ENCODE results near the gene PDXDC1. TPM values are rescaled to one million over a fixed set of nuclear protein-coding genes. Genes with fewer than 3 reads are reported as not detected.
"Not testable (repeated sequence)": the region's sequence is repeated elsewhere in the genome, so short reads cannot be mapped to it uniquely, and the experiment has no call there.

Gene PDXDC1
- total RNA-seq, 1 donor from 2014 or later, result 72.1 TPM

DNA sequence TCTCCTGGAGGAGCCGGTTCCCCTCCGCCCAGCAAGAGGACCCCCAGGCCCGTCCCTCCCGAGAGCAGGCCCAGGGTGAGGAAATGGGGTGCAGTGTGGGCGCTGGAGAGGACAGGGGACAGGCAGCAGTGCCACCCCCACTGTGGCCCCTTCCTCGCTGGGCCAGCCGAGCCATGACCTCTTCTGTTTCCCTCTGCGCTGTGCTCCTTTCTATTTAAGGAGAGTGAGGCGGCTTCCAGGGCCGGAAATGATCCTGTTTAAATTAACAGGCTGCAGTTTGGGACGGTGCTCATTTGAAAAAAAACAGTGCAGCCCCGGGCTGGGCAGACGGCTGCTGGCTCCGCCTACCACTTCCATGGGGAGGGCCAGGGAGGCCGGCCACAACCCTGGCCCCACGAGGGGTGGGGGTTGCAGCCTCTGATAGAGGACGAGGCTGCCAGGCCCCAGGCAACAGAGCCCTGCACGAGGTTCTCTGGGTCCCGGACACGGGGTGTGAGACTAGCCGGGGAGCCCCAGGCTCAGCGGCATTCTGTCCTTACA is 169.3 kb downstream of the PDXDC1 start:
- DNase-seq (ENCODE audit: low spot score); intact Hi-C loops (cut with DNase I): not testable (repeated sequence)

DNA sequence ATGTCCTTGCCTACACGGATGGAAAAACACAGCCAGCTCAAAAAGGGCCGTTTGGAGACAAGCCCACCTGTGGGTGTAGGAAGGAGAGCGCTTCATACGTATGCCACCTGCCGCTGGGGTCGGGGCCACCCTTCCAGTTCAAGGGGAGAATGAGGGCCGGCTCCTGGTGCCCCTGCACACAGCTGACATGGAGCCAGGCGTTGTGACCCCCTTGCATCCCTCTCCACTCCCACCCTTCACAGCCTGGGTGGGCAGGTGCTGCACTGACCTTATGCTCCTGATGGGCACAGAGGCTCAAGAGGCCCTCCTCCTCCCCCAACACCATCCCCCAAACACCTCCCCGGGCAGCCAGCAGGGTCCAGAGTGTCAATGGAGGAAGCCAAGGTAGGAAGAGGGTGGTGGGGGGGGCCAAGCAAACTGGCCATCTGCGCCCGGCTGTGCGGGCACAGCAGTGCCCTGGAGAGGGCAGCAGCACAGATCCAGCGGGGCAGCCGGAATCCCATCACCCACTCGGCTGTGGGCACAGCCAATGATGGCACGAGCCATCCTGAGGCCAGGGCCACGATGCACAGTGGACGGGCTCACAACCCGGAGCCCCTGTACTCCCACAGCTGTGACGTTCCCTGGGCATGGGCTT is 170.1 kb downstream of the PDXDC1 start:
- intact Hi-C loops (cut with DNase I); DNase-seq (ENCODE audit: low spot score): not testable (repeated sequence)

DNA sequence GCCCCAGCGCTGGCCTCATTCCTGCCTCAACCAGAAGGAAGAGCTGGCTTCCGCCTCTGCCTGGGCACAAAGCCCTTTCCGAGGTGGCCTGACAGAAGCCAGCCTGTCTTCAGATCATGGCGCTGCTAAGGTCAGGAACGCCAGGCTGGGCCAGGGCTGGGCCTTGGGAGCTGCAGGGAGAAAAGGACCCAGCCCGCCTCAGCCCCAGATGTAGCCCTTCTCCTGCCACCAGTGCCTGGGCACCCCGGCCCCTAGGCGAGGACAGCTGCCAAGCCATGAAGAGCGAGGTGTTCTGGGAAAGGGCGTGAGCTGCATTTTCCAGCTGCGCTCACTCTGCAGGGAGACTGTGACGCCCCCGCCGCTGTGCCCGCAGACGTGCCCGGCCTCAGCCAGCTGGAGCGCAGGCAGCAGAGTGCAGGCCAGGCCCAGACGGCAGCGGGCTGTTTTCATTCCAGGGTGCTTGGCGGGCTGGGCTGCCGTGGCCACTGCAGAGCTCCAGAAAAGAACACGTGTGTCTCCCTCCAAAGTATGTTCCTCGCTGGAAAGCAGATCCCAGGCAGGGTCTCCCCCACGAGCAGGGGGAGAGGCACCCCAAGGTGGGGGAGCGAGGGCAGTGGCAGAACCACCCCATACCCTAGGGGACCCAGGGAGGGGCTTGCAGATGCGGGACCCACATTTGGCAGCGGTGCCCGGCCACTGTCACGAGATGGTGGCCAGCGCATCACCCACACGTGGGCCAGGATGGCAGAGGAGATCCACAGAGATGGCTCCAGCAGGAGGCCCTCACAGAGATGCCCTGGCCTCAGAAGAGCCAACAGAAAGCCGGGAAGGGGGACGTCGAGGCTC is 170.8 kb downstream of the PDXDC1 start:
- intact Hi-C loops (cut with DNase I), result not testable (repeated sequence)
- DNase-seq (ENCODE audit: low spot score), result peak; percentile 79

DNA sequence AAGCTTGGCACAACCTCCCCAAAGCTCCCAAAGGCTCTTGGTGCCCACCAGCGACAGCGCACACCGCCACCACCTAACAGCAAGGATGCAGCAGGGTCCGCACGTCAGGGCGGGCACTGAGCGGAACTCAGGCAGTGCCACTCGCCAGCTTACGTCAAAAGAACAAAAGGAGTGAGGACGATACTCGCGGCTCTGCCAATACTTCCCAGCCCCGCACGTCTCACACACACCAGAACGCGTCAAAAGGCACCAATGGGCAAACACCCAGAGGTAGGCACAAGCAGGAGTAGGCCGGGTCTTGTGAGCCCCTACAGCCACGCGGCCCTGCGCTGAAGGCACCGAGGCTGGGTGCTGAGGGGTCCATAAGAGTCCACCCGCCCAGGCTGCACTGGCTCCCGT is 171.4 kb downstream of the PDXDC1 start:
- DNase-seq (ENCODE audit: low spot score); intact Hi-C loops (cut with DNase I): not testable (repeated sequence)

DNA sequence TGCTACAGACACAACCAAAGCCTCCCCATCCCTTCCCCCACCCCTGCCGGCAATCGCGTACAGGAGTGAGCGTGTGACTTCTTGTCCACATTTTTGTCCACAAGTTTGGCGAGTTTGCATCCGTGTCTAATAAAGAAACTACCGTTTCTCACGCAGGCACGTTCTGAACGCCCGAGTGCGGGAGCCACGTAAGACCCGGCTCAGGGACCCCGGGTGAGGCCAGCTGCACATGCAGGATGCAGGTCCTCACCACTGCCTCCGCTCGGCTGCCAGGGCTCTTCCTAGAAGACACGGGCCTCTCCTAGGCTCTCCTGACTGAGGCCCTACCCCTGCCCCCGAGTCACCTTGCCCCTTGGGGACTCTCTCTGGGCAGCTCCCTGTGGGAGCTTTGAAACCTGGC is 174.0 kb downstream of the PDXDC1 start:
- intact Hi-C loops (cut with DNase I); DNase-seq (ENCODE audit: low spot score): not testable (repeated sequence)

DNA sequence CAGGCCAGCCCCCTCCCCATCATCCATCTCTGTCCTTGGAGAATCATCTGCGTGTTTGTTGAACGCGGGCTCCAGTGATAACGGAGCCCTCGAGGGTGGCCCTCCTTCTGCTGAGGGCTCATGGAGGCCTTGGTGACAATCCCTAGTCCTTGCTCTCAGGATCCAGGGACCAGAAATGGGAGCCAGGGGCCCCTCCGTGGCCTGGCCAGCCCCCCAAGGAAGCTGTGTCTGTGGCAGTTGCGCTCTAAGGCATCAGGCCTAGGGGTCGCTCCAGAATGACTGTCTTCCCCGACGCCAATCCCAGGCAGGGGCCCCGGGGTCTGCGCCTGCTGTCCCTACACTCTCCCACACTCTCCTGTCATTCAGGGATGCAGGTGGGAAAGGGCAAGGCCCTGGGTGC is 174.4 kb downstream of the PDXDC1 start:
- DNase-seq (ENCODE audit: low spot score); intact Hi-C loops (cut with DNase I): not testable (repeated sequence)

DNA sequence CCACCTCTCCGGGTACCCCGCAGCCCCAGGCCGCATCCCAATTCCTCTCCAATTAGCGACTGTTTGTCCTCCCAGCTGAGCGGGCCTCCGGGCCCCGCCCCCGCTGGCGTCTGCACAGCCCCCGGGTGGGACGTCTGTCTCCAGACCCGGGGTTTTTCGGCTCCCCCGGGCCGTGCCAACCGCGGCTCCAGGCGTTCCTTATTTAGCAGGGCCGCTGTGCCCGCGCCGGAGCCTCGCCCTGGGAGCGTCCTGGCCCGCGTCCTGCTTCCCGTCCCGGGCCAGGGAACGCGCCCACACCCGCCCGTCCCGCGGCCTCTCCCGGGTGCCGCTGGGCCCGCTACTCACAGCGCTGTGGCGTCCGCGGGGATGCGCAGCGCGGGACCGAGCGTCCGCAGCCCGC is 179.2 kb downstream of the PDXDC1 start:
- intact Hi-C loops (cut with DNase I); DNase-seq (ENCODE audit: low spot score): not testable (repeated sequence)

DNA sequence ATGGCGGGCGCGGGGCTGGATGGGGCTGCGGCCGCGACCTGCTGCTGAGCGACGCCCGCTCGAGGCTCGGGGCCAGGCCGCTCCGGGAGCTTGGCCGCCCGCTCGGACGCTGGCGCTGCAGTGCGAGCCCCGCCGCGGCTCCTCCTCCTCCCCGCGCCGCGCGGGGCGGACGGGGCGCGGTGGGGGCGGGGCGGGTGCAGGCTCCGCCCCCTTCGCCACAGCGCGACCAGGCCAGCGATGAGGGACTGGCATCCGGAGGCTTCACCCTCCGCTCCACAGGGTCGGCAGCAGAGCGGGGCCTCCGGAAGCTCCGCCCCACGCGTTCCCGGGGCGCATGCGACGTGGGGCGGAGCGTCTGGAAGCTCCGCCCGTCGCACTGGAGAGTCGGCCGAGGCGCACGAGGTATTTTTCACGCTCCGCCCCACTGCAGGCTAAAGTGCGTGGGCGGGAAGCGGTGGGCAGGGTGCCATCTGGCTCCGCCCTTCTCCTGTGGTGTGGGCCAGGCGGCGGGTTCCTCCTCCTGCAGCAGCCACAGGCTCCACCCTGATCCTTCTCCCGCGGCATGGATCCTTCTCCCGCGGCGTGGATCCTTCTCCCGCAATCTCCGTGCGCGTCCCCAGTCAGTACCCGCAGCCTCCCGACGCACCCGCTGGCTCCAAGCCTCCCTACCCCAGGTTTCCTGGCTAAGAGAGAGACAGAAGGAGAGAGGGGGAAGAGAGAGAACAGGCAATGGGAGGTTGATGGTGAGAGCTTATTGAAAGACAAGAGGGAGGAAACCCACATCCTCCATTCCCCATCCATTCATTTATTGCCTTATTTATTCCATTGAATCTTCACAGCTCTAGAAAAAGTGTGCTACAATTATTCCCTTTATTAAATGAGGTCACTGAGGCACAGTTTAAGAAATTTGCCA is 180.1 kb downstream of the PDXDC1 start:
- intact Hi-C loops (cut with DNase I), result not testable (repeated sequence)
- DNase-seq (ENCODE audit: low spot score), result peak; percentile 94

DNA sequence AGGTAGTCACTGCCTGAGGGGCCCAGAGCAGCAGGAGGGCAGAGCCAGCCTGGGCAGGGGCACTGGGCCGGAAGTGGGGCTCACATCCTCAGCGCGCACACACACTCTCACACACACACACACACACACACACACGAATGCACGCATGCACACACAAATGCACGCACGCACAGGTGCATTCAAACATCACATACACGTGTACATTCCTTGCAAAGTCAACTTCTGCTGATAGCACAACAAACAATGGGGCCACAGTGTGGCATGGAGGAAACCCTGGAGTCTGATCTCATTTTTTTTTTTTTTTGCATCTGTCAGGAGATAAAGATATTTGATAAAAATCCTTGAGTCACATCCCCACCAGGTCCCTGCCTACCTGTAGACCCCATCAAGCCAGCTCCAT is 182.8 kb downstream of the PDXDC1 start:
- DNase-seq (ENCODE audit: low spot score); intact Hi-C loops (cut with DNase I): not testable (repeated sequence)

DNA sequence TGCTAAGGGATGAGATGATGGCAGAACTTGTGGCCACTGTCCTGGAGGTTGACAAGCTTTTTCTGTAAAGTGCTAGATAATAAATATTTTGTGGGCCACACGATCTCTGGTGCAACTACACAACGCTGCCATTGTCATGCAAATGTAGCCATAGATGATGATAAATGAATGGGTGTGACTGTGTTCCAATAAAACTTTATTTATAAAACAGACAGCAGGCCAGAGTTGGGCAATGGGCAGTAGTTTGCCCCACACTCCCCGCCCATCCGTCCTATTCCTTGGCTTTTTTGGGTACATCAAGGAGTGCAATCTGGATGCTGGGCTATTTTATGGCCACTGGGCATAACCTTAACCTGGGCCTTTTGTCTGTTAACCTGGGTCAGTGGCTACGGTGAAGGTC is 184.8 kb downstream of the PDXDC1 start:
- DNase-seq (ENCODE audit: low spot score); intact Hi-C loops (cut with DNase I): not testable (repeated sequence)

DNA sequence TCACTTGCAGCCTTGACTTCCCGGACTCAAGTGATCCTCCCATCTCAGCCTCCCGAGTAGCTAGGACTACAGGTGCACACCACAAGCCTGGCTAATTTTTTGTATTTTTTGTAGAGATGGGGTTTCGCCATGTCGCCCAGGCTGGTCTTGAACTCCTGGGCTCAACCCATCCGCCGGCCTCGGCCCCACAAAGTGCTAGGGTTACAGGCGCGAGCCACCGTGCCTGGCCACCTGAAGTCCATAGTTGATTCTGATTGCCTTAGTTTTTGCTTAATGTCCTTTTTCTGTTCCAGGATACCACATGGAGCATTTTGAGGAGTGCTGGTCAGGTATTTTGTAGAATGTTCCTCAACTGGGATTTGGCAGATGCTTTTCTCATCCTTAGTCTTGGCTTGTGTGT is 185.7 kb downstream of the PDXDC1 start:
- intact Hi-C loops (cut with DNase I); DNase-seq (ENCODE audit: low spot score): not testable (repeated sequence)

DNA sequence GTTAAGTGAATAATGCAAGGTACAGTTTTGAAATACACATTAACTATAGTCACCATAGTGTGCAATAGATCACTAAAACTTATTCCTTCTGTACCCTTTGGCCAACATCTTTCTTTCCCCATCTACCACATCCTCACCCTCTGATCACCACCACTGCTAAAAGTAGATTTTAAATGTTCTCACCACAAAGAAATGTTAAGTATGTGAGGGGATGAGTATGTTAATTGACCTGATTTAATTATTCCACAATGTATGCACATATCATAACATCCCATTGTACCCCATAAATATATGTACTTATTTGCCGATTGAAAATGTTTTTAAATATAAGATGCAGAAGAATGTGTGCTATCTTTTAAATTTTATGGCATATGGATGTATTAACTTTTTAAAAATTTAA is 188.2 kb downstream of the PDXDC1 start:
- DNase-seq (ENCODE audit: low spot score); intact Hi-C loops (cut with DNase I): not testable (repeated sequence)

DNA sequence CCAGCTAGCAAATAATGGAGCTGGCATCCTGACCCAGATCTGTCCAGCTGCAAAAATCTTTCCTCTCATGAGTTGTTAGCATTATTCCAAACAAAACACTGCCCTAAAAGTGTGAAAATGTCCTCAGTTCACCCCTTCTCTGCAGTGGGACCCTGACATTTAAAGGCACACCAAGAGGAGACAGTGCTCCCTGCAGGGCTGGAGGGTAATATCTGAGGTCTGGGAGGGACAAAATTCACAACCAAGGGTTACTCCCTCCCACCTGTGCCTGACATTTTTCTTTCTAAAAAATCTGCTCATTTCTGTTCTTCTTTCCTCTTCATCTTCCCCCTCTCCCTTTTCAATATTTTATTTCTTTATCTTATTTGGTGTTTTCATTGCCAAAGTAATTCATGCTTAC is 191.4 kb downstream of the PDXDC1 start:
- intact Hi-C loops (cut with DNase I), result not testable (repeated sequence)

DNA sequence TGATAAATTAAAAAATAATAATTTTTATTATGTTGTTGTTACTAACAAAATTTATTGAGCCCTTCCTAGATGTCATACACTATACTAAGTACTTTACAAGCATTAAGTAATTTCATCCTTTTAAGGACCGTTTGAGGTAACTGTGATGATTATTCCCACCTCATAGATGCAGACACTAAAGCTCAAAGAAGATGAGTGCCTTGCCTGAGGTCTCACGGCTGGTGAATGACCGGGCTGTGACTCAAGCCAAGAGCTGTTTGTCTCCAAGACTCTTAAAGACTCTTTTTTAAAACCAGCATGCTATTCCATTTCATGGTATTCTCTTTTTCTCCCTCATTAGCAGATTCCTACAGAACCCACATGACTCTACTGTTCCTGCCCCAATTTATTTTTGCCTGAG is 193.5 kb downstream of the PDXDC1 start:
- intact Hi-C loops (cut with DNase I), result not testable (repeated sequence)

More for the DNA sequence above, 191.4 kb downstream of the PDXDC1 start:
- DNase-seq (ENCODE audit: low spot score), result not testable (repeated sequence)

DNA sequence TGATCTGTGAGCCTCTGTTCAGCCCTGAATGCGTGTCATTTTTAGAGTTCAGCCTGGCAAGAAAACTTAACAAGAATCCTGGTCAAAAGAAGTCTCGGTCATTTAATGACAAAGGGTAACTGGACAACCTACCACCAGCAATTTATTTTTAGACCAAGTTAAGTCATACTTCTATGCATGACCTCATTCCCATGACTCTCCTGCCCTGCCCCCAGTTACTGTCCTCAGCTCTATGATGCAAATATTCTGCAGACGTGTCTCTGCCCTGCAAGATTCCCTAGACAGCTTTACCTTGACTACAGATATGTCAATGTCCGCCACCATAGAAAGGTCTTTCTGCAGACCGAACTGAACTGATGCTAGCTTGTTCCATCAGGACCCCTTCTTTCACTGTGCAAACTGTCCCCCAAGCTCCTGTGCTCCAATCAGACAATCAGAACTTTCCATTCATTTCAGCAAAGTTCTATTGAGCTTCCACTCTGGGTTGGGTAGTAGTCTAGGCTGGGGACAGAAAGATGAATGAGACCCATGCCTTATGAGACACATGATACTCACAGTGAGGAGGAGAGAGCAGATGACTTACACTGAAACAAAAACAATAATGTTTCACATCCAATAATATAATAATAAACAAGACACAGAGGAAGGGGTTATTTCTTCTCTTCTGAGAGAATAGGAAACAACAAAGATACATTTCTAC is 194.3 kb downstream of the PDXDC1 start:
- intact Hi-C loops (cut with DNase I); DNase-seq (ENCODE audit: low spot score): not testable (repeated sequence)

More for the DNA sequence above, 193.5 kb downstream of the PDXDC1 start:
- not testable (repeated sequence) for DNase-seq (ENCODE audit: low spot score)

DNA sequence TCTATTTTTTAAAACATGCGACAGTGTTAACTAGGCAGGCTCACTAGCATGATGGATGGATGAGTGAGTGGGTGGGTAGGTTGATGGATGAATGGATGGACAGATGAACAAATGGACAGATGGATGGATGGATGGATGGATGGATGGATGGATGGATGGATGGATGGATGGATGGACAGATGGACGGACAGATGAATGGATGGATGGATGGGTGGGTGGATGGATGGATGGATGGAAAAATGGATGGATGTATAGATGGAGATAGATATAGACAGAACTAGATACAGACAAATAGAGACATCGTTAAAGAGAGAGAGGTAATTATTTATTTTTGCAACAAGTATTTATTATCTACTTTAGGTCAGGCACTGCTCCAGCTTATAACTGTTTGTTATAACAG is 205.1 kb downstream of the PDXDC1 start:
- DNase-seq (ENCODE audit: low spot score); intact Hi-C loops (cut with DNase I): not testable (repeated sequence)

DNA sequence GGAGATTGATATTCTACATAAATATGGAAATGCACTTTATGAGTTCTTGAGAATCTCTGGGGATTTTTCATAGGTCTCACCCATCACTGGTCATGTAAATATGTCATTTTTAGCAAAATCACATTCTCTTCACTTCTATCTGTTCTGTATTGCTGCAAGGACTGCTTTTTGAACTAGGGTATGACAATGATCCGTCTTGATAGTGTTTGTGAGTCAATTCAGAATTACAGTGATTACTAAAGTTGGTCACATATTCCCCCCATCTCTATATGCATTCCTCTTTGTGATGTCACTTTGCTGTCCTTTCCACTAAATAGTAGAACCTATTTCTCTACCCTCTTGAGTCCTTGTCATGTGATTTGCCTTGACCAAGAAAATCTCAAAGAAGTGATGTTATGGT is 206.1 kb downstream of the PDXDC1 start:
- intact Hi-C loops (cut with DNase I); DNase-seq (ENCODE audit: low spot score): not testable (repeated sequence)

DNA sequence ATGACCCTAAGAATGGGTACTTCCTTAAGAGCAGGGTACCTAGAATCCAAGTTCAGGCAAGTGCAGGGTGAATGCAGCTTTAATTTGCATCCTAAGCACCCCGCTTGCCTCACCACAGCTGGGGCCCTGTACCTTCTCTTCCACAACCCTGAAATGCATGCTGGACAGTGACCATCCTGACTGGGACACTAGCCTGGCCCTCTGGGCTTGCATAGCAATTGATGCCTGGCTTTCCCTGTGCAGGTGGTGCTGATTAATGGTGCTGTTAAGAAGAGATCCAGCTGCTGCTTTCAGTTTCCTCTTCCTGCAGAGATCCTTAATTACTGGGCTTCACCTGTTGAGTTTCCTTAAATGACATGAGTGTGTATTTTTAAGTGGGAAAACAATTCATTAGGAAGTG is 209.2 kb downstream of the PDXDC1 start:
- DNase-seq (ENCODE audit: low spot score); intact Hi-C loops (cut with DNase I): not testable (repeated sequence)
